Neural crest cell (in vitro differentiated cells): ENCODE data around the gene CCNG2. TPM values are rescaled to one million over a fixed set of nuclear protein-coding genes. Genes with fewer than 3 reads are reported as not detected.

Experiments
- DNase-seq: peaks from one replicate; pipeline ENCODE4 v3.0.0; 2021; ENCODE audit warnings: low read depth, mixed read lengths, low spot score
- H3K27ac Mint-ChIP-seq: one replicate; pipeline ENCODE4 v1.8.0; 2021; ENCODE audit warnings: mild to moderate bottlenecking, mixed read lengths; ENCODE audit not compliant: unreplicated experiment
- H3K27me3 Mint-ChIP-seq: 2 replicates; pipeline ENCODE4 v1.8.0; 2021; ENCODE audit warnings: low read depth, mild to moderate bottlenecking, mixed read lengths
- H3K36me3 Mint-ChIP-seq: 2 replicates; pipeline ENCODE4 v1.8.0; 2021; ENCODE audit warnings: low read depth, mild to moderate bottlenecking, mixed read lengths
- H3K4me1 Mint-ChIP-seq: 2 replicates; pipeline ENCODE4 v1.8.0; 2021; ENCODE audit warnings: mixed read lengths
- H3K4me3 Mint-ChIP-seq: one replicate; pipeline ENCODE4 v1.8.0; 2021; ENCODE audit warnings: mild to moderate bottlenecking, mixed read lengths
- H3K9me3 Mint-ChIP-seq: 2 replicates; pipeline ENCODE4 v1.8.0; 2021; ENCODE audit warnings: mixed read lengths
- CTCF ChIP-seq: fragments of 200-600 bp; sonication (generic); conservative IDR thresholded peaks from 2 replicates; pipeline ENCODE4 v1.5.0; 2021; ENCODE audit warnings: antibody characterized with exemption, mild to moderate bottlenecking
- total RNA-seq: library from RNA; stranded (reverse); gene quantifications from 2 replicates; pipeline ENCODE4 v1.2.1, GENCODE V29; 2021

The CCNG2 gene
- total RNA-seq, 1 donor from 2014 or later: 57.2 TPM

- no peak overlapping the region for H3K4me3 Mint-ChIP-seq
- peak; percentile 75 for DNase-seq
- TF ChIP-seq CTCF: peak; percentile 84
- no peaks in the 10 kb centered on the region for H3K4me1 Mint-ChIP-seq
- H3K27ac Mint-ChIP-seq: no peak overlapping the region
- H3K36me3 Mint-ChIP-seq: no peaks in the 10 kb centered on the region
- no peaks in the 10 kb centered on the region for H3K27me3 Mint-ChIP-seq
- no peaks in the 10 kb centered on the region for H3K9me3 Mint-ChIP-seq
Measured at GRCh38 chr4:77203380-77204197, 46.6 kb downstream of the CCNG2 start.

GRCh38 chr4:77204621-77205020 lies 47.6 kb downstream of the CCNG2 start:
- H3K27ac Mint-ChIP-seq: no peak overlapping the region
- H3K9me3 Mint-ChIP-seq: no peaks in the 10 kb centered on the region
- TF ChIP-seq CTCF: no peak

GRCh38 chr4:77209012-77209411 lies 52.0 kb downstream of the CCNG2 start:
- TF ChIP-seq CTCF: no peak
- no peak for DNase-seq
- H3K36me3 Mint-ChIP-seq: no peaks in the 10 kb centered on the region
- no peak overlapping the region for H3K4me3 Mint-ChIP-seq
- no peaks in the 10 kb centered on the region for H3K27me3 Mint-ChIP-seq
- no peaks in the 10 kb centered on the region for H3K9me3 Mint-ChIP-seq
- no peak overlapping the region for H3K27ac Mint-ChIP-seq
- H3K4me1 Mint-ChIP-seq: no peaks in the 10 kb centered on the region

More at GRCh38 chr4:77204621-77205020, 47.6 kb downstream of the CCNG2 start:
- no peak for DNase-seq
- Mint-ChIP-seq H3K4me1 (no peaks in the 10 kb centered on the region), H3K36me3 (no peaks in the 10 kb centered on the region), H3K27me3 (no peaks in the 10 kb centered on the region), H3K4me3 (no peak overlapping the region)

DNA sequence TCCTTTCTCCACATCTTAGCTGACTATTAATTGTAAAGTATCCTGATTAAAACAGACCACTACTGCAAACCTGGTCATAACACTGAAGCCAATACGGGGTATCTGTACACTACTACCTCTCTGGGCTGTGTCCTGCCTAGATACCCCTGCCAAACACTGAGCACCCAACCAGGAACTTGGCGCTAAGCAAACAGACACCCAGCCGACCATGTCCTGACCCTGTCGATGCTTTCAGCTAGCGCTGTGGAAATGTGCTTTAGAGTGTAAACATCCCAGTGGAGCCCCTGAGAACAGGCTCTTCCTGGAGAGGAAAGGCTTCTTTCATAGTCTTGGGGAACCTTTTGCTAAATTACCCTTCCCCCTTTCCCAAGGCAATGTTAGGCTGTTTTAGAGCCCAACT lies 52.9 kb downstream of the CCNG2 start:
- no peaks in the 10 kb centered on the region for H3K4me1 Mint-ChIP-seq
- no peak overlapping the region for H3K27ac Mint-ChIP-seq
- no peaks in the 10 kb centered on the region for H3K9me3 Mint-ChIP-seq
- no peak for DNase-seq
- H3K27me3 Mint-ChIP-seq: no peaks in the 10 kb centered on the region
- TF ChIP-seq CTCF: no peak
- no peak overlapping the region for H3K4me3 Mint-ChIP-seq
- no peaks in the 10 kb centered on the region for H3K36me3 Mint-ChIP-seq

DNA sequence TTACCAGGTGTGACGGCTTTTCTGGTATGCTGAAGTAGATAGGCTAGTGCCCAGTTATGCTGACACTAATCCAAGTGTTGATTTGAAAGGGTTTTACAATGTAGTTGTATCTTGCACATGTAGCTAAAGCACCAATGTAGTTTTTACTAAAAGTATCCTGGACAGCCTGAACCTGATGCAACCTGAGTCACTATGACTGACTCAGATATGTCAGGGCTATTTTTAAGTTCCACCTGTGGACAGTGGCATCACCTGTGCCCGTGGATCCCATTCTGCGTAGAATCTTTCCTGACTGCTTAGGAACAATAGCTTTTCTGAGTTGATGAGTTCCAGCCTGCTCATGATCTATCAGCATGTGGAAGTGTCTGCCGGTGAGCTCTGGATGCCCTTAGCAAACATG lies 58.1 kb downstream of the CCNG2 start:
- no peak overlapping the region for H3K4me3 Mint-ChIP-seq
- H3K27me3 Mint-ChIP-seq: no peaks in the 10 kb centered on the region
- H3K4me1 Mint-ChIP-seq: no peaks in the 10 kb centered on the region
- no peaks in the 10 kb centered on the region for H3K36me3 Mint-ChIP-seq
- no peak overlapping the region for H3K27ac Mint-ChIP-seq
- no peak for DNase-seq
- no peak for TF ChIP-seq CTCF
- no peaks in the 10 kb centered on the region for H3K9me3 Mint-ChIP-seq
